HepG2 (cell line): Measurements from ENCODE around the gene DNASE1L2. TPM values are rescaled to one million over a fixed set of nuclear protein-coding genes. Genes with fewer than 3 reads are reported as not detected.

ENCODE experiments used
- ARID3A ChIP-seq: IDR thresholded peaks from 2 replicates; pipeline ENCODE4 v1.6.1; 2012; ENCODE audit warnings: low read depth, low read length, improper control_type of control experiment
- HMGXB3 ChIP-seq: sonication (generic); formaldehyde crosslinking; IDR thresholded peaks from 2 replicates; pipeline ENCODE4 v1.4.0; 2020; ENCODE audit warnings: missing genetic modification reagents, borderline replicate concordance
- JDP2 ChIP-seq: sonication (generic); formaldehyde crosslinking; IDR thresholded peaks from 2 replicates; pipeline ENCODE4 v1.8.1; 2022; ENCODE audit warnings: missing genetic modification reagents, borderline replicate concordance
- KDM3A ChIP-seq: IDR thresholded peaks from 2 replicates; pipeline ENCODE4 v1.6.1; 2018; ENCODE audit warnings: low read depth, missing compliant biosample characterization
- MXI1 ChIP-seq: IDR thresholded peaks from 3 replicates; pipeline ENCODE4 v1.6.1; 2012; ENCODE audit warnings: low read depth, low read length, inconsistent platforms, borderline replicate concordance
- NAIF1 ChIP-seq: sonication (generic); formaldehyde crosslinking; IDR thresholded peaks from 2 replicates; pipeline ENCODE4 v1.5.0; 2020; ENCODE audit warnings: mild to moderate bottlenecking, missing genetic modification reagents, borderline replicate concordance
- REST ChIP-seq, 2 experiments: IDR thresholded peaks; 2 replicates each; pipeline ENCODE4 v1.6.1; 2011 to 2012; ENCODE audit warnings: low read length in 2 of 2, borderline replicate concordance in 1 of 2, low read depth in 1 of 2, mild to moderate bottlenecking in 1 of 2, moderate library complexity in 1 of 2
- SPEN ChIP-seq: sonication (generic); formaldehyde crosslinking; IDR thresholded peaks from 2 replicates; pipeline ENCODE4 v1.5.1; 2020; ENCODE audit warnings: low read depth, mild to moderate bottlenecking, missing genetic modification reagents
- TAF15 ChIP-seq: fragments of 200-400 bp; formaldehyde crosslinking; IDR thresholded peaks from one replicate; pipeline ENCODE4 v1.6.1; 2018; ENCODE audit warnings: mild to moderate bottlenecking, low read depth, low read length; ENCODE audit not compliant: poor library complexity, severe bottlenecking
- TCF7 ChIP-seq: sonication (generic); IDR thresholded peaks from 2 replicates; pipeline ENCODE4 v1.6.1; 2016; ENCODE audit warnings: antibody characterized with exemption, low read depth
- ZMYM2 ChIP-seq: sonication (generic); formaldehyde crosslinking; IDR thresholded peaks from 2 replicates; pipeline ENCODE4 v1.8.0; 2022; ENCODE audit warnings: mild to moderate bottlenecking, missing genetic modification reagents
- ZNF121 ChIP-seq: sonication (generic); formaldehyde crosslinking; IDR thresholded peaks from 2 replicates; pipeline ENCODE4 v1.5.0; 2020; ENCODE audit warnings: mild to moderate bottlenecking, missing genetic modification reagents
- ZNF136 ChIP-seq: sonication (generic); formaldehyde crosslinking; IDR thresholded peaks from 2 replicates; pipeline ENCODE4 v1.8.1; 2022; ENCODE audit warnings: low read depth, mild to moderate bottlenecking, moderate library complexity, missing genetic modification reagents
- ZNF143 ChIP-seq: sonication (generic); formaldehyde crosslinking; IDR thresholded peaks from 2 replicates; pipeline ENCODE4 v1.4.0; 2020; ENCODE audit warnings: missing genetic modification reagents
- ZNF33A ChIP-seq: sonication (generic); formaldehyde crosslinking; IDR thresholded peaks from 2 replicates; pipeline ENCODE4 v1.5.1; 2020; ENCODE audit warnings: missing genetic modification reagents, mild to moderate bottlenecking, moderate library complexity, borderline replicate concordance
- ZNF34 ChIP-seq: sonication (generic); formaldehyde crosslinking; IDR thresholded peaks from 2 replicates; pipeline ENCODE4 v1.4.0; 2020; ENCODE audit warnings: mild to moderate bottlenecking, missing genetic modification reagents, borderline replicate concordance
- ZSCAN9 ChIP-seq: IDR thresholded peaks from 2 replicates; pipeline ENCODE4 v1.6.1; 2016; ENCODE audit warnings: borderline replicate concordance
- polyA plus RNA-seq, 8 experiments: library from polyadenylated mRNA; depleted of rRNA in 3 of 8; stranded (reverse) in 7 of 8; unstranded in 1 of 8; fragments of >200 nt; fragmentation: Illumina TruSeq in 4 of 8; extraction: Trizol in 4 of 8; gene quantifications; 2 replicates each; pipeline versions ENCODE4 v1.2.1 to v1.2.3, GENCODE V29; 2011 to 2016; ENCODE audit warnings: low read depth in 4 of 8, missing spikeins in 1 of 8, mixed read lengths in 1 of 8; ENCODE audit not compliant: insufficient read depth in 1 of 8
- total RNA-seq, 5 experiments: library from RNA; depleted of rRNA; stranded (reverse); fragments of >200 nt; fragmentation: Illumina TruSeq; extraction: Trizol; gene quantifications; 2 replicates each; pipeline ENCODE4 v1.2.3, GENCODE V29; 2016; ENCODE audit warnings: low read depth in 1 of 5

The DNASE1L2 gene
- total and polyA plus RNA-seq, 2 of the 13 experiments (the other 11 are each of a cell fraction or from before 2014, with no cell fraction given) = 0.44 to 0.50 TPM

- TF ChIP-seq HMGXB3 (CRISPR knock-in tag) (peak; percentile 78; the same call in 1 of the 2 replicates), ZNF33A (peak; percentile 91; the same call in 1 of the 2 replicates), ZNF136 (CRISPR knock-in tag) (no peak; the same call in 1 of the 2 replicates), ZNF143 (no peak), KDM3A (peak; percentile 99), SPEN (peak; percentile 90), NAIF1 (CRISPR knock-in tag) (peak; percentile 9; the same call in 1 of the 2 replicates), TCF7 (no peak), ZNF34 (CRISPR knock-in tag) (no peak), ZNF121 (0 out of 2 replicates have a peak, but pooled peaks have one; percentile 50), REST (IDR thresholded peaks at IDR 0.05; ENCODE audit: borderline replicate concordance in 1 of 2, low read depth in 1 of 2, low read length in 2 of 2) (peak in 1 of 2 experiments; percentile 42; a peak in 1 of 4 replicates), MXI1 (peak; percentile 74; the same call in 1 of the 3 replicates), ZSCAN9 (CRISPR knock-in tag) (no peak; the same call in 1 of the 2 replicates), ARID3A (no peak), TAF15 (no peak), JDP2 (CRISPR knock-in tag) (no peak), ZMYM2 (CRISPR knock-in tag) (peak; percentile 66; the same call in 1 of the 2 replicates)
Measured at GRCh38 chr16:2251296-2252111, 15.3 kb downstream of the DNASE1L2 start, which contains the start of gene ECI1 (continued).
